ENCODE data around the gene CRIP1.

Gene CRIP1

DNA sequence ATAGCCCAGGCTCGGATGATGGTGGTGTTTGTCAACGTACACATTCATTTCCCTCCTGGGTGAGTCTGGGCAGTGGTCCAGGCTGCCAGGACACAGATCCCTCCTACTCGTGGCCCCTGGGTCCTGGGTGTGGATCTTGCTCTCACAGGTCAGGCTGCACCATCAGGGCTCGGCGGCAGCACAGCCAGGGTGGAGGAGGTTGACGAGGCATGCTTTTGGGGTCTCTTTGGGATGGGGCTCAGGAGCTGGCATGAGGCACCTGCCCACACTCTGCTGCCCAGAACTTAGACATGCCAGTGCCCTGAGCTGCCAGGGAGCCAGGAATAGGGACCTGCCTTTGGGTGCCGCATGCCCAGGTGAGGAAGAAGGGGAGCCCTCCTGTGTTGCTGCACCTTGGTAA is 49.4 kb downstream of the CRIP1 start:
- H4K20me1 ChIP-seq (ENCODE audit: insufficient read depth, low read length): no peaks in the 10 kb centered on the region
- no peaks in the 10 kb centered on the region for H3K4me1 ChIP-seq (ENCODE audit: low read length)
- H2AFZ ChIP-seq (ENCODE audit: low read depth, low read length): no peak overlapping the region
- no peak overlapping the region for H3K4me3 ChIP-seq (ENCODE audit: low read length)
- no peaks in the 10 kb centered on the region for H3K79me2 ChIP-seq (ENCODE audit: low read length)
- peaks cover 20% of the 10 kb centered on the region for H3K27me3 ChIP-seq (ENCODE audit: low read depth, low read length)
- H3K9me3 ChIP-seq (ENCODE audit: insufficient read depth, low read length): no peaks in the 10 kb centered on the region
- no peak overlapping the region for H3K27ac ChIP-seq (ENCODE audit: low read length)
- H3K4me2 ChIP-seq (ENCODE audit: low read length): no peak overlapping the region
- no peak overlapping the region for H3K9ac ChIP-seq (ENCODE audit: low read length)
- H3K36me3 ChIP-seq (replicated peaks; ENCODE audit: low read depth, low read length): no peaks in the 10 kb centered on the region
- TF ChIP-seq, protein P1, sequence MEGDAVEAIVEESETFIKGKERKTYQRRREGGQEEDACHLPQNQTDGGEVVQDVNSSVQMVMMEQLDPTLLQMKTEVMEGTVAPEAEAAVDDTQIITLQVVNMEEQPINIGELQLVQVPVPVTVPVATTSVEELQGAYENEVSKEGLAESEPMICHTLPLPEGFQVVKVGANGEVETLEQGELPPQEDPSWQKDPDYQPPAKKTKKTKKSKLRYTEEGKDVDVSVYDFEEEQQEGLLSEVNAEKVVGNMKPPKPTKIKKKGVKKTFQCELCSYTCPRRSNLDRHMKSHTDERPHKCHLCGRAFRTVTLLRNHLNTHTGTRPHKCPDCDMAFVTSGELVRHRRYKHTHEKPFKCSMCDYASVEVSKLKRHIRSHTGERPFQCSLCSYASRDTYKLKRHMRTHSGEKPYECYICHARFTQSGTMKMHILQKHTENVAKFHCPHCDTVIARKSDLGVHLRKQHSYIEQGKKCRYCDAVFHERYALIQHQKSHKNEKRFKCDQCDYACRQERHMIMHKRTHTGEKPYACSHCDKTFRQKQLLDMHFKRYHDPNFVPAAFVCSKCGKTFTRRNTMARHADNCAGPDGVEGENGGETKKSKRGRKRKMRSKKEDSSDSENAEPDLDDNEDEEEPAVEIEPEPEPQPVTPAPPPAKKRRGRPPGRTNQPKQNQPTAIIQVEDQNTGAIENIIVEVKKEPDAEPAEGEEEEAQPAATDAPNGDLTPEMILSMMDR (IDR thresholded peaks at IDR 0.05; ENCODE audit: low read depth, low read length): no peak
- no peak for TF ChIP-seq EZH2phosphoT487 (IDR thresholded peaks at IDR 0.05; ENCODE audit: low read depth)

DNA sequence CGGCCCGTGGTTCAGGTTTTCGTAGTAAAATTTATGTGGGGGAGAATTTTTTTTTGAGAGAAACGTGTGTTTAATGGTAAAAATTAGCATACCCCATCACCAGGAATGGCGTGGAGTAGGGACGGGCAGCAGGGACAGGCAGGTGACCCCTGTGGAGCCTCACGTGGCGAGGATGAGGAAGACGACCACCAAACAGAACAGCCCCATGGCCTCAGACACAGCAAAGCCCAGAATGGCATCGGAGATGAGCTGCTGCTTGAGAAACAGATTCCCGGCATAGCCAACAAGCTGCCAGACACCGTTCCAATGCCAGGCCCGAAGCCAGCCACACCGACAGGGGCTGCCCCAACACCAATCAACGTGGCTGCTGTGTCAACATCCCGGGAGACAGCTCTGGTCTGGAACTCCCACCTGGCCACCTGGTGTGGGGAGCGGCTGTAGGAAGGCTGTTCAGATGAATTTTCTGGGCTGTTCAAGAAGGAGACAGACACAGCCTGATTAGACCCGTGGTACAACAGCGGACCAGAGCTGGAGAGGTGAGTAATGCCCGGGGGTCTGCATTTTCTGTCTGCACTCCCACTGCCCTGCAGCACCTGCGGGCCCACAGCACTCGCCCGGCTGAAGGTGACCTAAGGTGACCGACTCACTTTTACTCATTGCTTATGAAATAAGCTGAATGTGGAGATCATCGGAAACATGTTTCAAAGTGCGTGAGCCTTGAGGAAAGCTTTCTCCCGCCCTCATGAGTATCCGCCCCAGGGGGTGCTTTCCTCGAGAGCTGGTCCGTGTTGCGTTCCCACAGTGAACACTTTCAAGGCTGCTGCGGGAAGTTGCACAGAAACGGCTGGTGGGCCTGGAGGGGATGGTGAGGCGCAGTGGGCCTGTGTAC is 50.2 kb downstream of the CRIP1 start:
- Histone ChIP-seq H3K36me3 (replicated peaks; ENCODE audit: low read depth, low read length) (no peaks in the 10 kb centered on the region), H3K4me3 (ENCODE audit: low read length) (no peak overlapping the region), H4K20me1 (ENCODE audit: insufficient read depth, low read length) (no peaks in the 10 kb centered on the region), H3K4me1 (ENCODE audit: low read length) (no peaks in the 10 kb centered on the region), H3K4me2 (ENCODE audit: low read length) (no peak overlapping the region), H3K9ac (ENCODE audit: low read length) (no peak overlapping the region), H3K79me2 (ENCODE audit: low read length) (no peaks in the 10 kb centered on the region), H2AFZ (ENCODE audit: low read depth, low read length) (no peak overlapping the region), H3K9me3 (ENCODE audit: insufficient read depth, low read length) (no peaks in the 10 kb centered on the region), H3K27ac (ENCODE audit: low read length) (no peak overlapping the region), H3K27me3 (ENCODE audit: low read depth, low read length) (peaks cover 25% of the 10 kb centered on the region)
- TF ChIP-seq EZH2phosphoT487 (IDR thresholded peaks at IDR 0.05; ENCODE audit: low read depth): no peak
- TF ChIP-seq, protein P1 (IDR thresholded peaks at IDR 0.05; ENCODE audit: low read depth, low read length): no peak

DNA sequence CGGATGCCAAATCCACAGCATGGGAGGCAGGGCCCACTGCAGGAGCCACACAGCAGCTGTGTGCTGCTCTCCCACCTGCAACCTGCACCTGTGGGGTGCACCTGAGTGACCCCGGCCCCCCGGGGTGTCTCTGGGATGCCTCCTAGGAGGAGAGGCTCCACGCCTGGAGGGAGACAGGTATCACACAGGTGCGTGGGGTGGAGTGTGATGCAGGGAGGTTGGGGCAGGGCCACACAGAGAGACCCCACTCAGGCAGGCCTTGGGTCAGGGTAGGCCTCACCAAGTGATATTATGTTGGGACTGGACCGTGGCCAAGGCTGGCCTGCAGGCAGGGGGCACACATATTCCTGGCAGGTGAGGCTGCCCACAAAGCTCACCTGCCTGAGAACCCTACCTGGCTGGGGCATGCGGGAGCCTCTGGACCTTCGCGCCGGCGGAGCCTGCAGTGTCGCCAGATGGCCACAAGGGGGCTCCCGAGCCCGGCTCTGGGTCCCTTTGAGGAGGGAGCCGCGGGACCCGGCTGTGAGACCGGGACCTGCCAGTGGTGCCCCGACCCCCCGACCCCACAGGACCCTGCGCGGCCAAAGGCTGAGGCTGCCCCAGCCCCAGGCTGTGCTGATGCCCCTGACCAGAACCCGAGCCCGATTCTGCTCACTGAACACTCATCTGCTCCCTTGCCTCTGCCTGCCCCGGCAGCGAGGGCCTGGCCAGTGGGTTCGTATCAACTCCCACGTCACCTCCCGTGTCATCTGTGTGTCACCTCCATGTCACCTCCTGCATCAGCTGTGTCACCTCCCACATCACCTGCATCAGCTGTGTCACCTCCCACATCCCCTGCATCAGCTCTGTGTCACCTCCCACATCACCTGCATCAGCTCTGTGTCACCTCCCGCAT is 51.1 kb downstream of the CRIP1 start:
- Histone ChIP-seq H3K9me3 (ENCODE audit: insufficient read depth, low read length) (0 out of 2 replicates have a peak, but pooled peaks cover 2% of the 10 kb centered on the region), H2AFZ (ENCODE audit: low read depth, low read length) (no peak overlapping the region), H3K36me3 (replicated peaks; ENCODE audit: low read depth, low read length) (no peaks in the 10 kb centered on the region), H3K27ac (ENCODE audit: low read length) (no peak overlapping the region), H3K79me2 (ENCODE audit: low read length) (no peaks in the 10 kb centered on the region), H3K4me3 (ENCODE audit: low read length) (no peak overlapping the region), H3K9ac (ENCODE audit: low read length) (no peak overlapping the region), H3K4me1 (ENCODE audit: low read length) (no peaks in the 10 kb centered on the region), H3K4me2 (ENCODE audit: low read length) (peak overlapping the region; percentile 53), H3K27me3 (ENCODE audit: low read depth, low read length) (peaks cover 28% of the 10 kb centered on the region), H4K20me1 (ENCODE audit: insufficient read depth, low read length) (no peaks in the 10 kb centered on the region)
- TF ChIP-seq, protein P1 (IDR thresholded peaks at IDR 0.05; ENCODE audit: low read depth, low read length): peak; percentile 87
- no peak for TF ChIP-seq EZH2phosphoT487 (IDR thresholded peaks at IDR 0.05; ENCODE audit: low read depth)

Data from OCI-LY3 (cell line).